HG03103 (cell line): ENCODE data around the gene EZR.
"Not testable (repeated sequence)": the region's sequence is repeated elsewhere in the genome, so short reads cannot be mapped to it uniquely, and the experiment has no call there.

Experiments used
- ATAC-seq: cut with Tn5 transposase; IDR thresholded peaks from one replicate; pipeline ENCODE4 v1.9.1; 2021; ENCODE audit warnings: low read depth; ENCODE audit not compliant: unreplicated experiment

Gene EZR

GRCh38 chr6:158843751-158844683 lies 24.8 kb upstream of the EZR start:
- no peak for ATAC-seq

DNA sequence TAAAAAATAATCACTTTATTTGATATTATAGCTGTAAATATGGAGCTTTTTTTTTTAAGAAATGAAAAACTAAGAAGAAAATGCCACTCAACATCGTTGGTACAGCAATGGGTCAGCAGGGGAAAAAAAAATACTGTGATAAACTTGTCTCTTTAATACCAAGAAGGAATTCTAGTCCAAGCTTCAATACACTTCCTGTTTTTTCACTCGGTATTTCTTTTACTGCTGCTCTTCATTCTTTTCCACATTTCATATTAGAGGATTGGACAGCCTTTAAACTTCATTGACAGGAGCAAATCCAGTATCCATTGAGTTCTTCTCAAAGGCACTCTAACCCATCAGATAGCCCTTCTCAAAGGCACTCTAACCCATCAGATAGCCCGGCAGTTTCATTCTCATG lies 22.2 kb upstream of the EZR start:
- no peak for ATAC-seq

DNA sequence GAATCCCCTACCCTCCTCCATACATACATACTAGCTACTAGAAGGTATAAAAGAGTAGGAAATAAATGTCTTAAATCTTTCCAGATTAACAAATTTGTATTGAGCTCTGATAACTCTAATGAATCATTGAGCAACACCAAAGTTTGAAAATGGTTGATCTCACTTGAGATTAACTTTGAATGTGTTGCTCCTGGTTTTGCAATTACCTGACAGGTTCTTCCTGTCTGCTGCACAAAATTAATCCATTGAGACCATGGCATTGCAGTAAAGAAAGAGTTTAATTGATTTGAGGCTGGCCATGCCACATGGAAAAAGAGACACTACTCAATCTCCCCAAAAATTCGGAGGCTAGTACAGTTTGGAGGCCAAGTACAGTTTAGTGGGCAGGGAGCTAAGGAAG lies 21.3 kb upstream of the EZR start:
- no peak for ATAC-seq

- no peak for ATAC-seq
These were observed 20.6 kb upstream of the EZR start for GRCh38 chr6:158839796-158840195.

GRCh38 chr6:158838790-158839189 lies 19.6 kb upstream of the EZR start:
- not testable (repeated sequence) for ATAC-seq

DNA sequence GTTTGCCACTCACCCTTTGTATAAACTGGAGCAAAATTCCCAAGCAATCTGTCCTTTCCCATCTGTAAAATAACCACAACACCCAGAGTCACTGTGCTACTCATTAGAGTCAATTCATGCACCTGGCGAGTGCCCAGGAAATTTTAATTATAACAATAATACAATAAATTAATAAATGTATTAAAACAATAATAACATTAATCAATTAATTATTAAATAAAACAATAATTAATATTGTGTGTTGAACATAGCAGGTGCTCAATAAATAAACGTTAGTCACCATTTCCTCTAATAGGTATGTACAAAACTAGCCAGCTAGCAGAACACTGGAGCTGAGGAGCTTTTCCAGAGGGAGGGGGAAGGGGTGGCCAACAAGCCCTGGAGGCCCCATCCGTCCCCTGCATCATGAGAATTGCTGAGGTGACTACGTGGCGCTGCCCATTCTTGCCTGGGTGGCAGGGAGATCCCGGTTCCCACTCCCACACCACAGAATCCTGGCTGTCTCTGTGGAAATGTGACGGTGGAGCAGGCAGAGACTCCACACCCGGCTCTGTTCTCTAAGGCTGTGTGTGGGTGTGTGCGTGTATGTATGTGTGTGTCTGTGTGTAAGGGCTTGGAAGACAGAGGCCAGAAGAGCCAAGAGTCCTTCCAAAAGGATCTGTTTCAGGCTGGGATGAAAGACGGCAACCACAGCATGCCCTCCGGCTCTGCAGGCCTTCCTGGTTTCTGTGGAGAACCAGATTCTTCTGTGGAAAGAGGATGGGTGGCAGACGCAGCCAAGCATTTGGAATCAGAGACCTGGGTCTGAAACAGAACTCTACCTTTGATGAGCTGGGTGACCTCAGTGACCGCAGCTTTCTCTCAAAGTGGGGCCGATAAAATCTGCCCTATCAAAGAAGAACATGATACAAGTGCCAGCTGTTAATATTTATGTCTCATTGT lies 18.8 kb upstream of the EZR start:
- ATAC-seq, result no peak

DNA sequence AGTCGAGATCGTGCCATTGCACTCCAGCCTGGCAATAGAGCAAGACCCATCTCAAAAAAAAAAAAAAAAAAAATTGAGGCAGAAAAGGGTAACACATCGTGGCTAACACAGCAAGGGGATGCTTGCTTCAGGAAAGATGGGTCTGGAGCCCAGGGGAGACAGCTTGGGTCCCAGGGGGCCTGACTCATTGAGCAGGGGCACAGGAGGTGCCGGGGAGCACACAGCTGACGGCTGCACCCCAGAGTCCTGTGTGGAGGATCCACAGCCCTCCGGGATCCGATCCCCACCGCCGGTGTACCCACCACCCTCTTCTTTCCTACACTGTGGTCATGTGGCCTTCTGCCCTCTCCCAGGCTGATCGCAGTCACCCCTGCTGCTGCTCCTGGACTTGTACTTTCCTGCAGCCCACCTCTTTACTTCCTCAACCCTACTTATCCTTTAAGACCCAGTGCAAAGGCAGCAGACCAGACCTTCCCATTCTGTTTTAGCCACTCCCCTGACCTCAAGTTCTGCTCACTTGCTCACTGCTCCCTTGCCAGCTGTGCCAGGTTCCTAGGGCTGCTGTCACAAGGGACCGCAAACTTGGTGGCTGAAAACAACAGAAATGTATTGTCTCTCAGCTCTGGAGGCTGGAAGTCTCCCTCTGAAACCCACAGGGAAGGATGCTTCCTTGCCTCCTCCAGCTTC lies 17.6 kb upstream of the EZR start:
- ATAC-seq, result no peak

- ATAC-seq, result no peak
These were observed 16.6 kb upstream of the EZR start for GRCh38 chr6:158835616-158836221.

- ATAC-seq, result no peak
These were observed 15.7 kb upstream of the EZR start for GRCh38 chr6:158834675-158835385.

DNA sequence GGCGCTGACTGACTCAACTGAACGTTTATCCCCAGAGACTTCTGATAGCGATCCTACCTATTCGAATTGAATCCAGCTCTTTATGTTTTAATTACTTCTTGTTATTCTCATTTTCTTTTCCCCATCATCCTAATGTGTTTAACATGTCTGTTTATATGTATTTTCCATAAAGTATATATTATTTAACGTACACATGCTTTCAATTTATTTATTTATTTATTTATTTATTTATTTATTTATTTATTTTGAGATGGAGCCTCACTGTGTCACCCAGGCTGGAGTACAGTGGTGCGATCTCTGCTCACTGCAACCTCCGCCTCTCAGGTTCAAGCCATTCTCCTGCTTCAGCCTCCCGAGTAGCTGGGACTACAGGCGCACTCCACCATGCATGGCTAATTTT lies 13.6 kb upstream of the EZR start:
- not testable (repeated sequence) for ATAC-seq

- no peak for ATAC-seq
These were observed 12.9 kb upstream of the EZR start for GRCh38 chr6:158832026-158832425.

GRCh38 chr6:158831571-158831970 lies 12.4 kb upstream of the EZR start:
- no peak for ATAC-seq

GRCh38 chr6:158830736-158831135 lies 11.6 kb upstream of the EZR start:
- ATAC-seq, result no peak

DNA sequence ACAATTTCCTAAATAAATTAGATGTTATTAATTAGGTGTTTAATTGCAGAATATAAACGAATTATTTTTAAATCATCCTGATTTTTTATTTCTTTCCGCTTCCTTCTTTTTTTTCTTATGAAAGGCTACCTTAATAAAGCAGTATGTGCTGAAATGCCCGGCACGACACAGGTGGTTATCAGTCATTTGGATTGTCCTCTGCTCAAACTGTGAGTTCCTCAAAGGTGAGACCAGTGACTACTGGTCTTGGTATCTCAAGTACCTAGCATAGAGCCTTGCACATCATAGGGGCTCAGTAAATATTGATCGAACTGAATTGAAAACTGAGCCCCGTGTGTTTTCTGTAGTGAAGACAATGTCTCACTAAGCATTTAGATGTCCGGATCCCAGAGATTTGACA lies 9.6 kb upstream of the EZR start:
- no peak for ATAC-seq

GRCh38 chr6:158826819-158827501 lies 7.8 kb upstream of the EZR start:
- ATAC-seq, result no peak

- ATAC-seq, result no peak
These were observed 6.8 kb upstream of the EZR start for GRCh38 chr6:158825951-158826306.

GRCh38 chr6:158825038-158825950 lies 6.1 kb upstream of the EZR start:
- no peak for ATAC-seq

GRCh38 chr6:158823616-158824015 lies 4.4 kb upstream of the EZR start:
- not testable (repeated sequence) for ATAC-seq
